Fibroblast of lung (primary cell): ENCODE data around the gene CMSS1. TPM values are rescaled to one million over a fixed set of nuclear protein-coding genes. Genes with fewer than 3 reads are reported as not detected.

Experiments
- DNase-seq, 2 donors: peaks; one replicate each; pipeline versions ENCODE4 v3.0.0 to v3.0.0-alpha.2; 2010; ENCODE audit warnings: low read depth in 2 of 2
- H2AFZ ChIP-seq: 2 replicates; pipeline ENCODE4 v1.5.1; 2012; ENCODE audit warnings: low read length, control low read depth, inconsistent platforms
- H3K27ac ChIP-seq: 2 replicates; pipeline ENCODE4 v1.5.1; 2011; ENCODE audit warnings: low read length, control low read depth; ENCODE audit not compliant: insufficient read depth
- H3K27me3 ChIP-seq: 2 replicates; pipeline ENCODE4 v1.5.1; 2011; ENCODE audit warnings: mild to moderate bottlenecking, low read length; ENCODE audit not compliant: control insufficient read depth, insufficient read depth
- H3K36me3 ChIP-seq: 2 replicates; pipeline ENCODE4 v1.5.1; 2011; ENCODE audit warnings: low read length; ENCODE audit not compliant: control insufficient read depth, insufficient read depth
- H3K4me1 ChIP-seq: 2 replicates; pipeline ENCODE4 v1.5.1; 2011; ENCODE audit warnings: low read length; ENCODE audit not compliant: control insufficient read depth, insufficient read depth; ENCODE audit errors: extremely low read depth
- H3K4me2 ChIP-seq: 2 replicates; pipeline ENCODE4 v1.5.1; 2011; ENCODE audit warnings: low read length, control low read depth; ENCODE audit not compliant: insufficient read depth; ENCODE audit errors: extremely low read depth
- H3K4me3 ChIP-seq, 4 experiments: fragments of 200-600 bp in 1 of 4; sonication (generic) in 1 of 4; replicated peaks in 1 of 4; 2 replicates each; pipeline ENCODE4 v1.5.1; 2011 to 2016; ENCODE audit warnings: low read length in 4 of 4, low read depth in 3 of 4, mild to moderate bottlenecking in 3 of 4, control low read depth in 2 of 4, inconsistent platforms in 1 of 4, mixed read lengths in 1 of 4; ENCODE audit not compliant: insufficient read depth in 1 of 4; ENCODE audit errors: control extremely low read depth in 1 of 4
- H3K79me2 ChIP-seq: 2 replicates; pipeline ENCODE4 v1.5.1; 2012; ENCODE audit warnings: mild to moderate bottlenecking, low read length, inconsistent platforms; ENCODE audit not compliant: control insufficient read depth, insufficient read depth
- H3K9ac ChIP-seq: 2 replicates; pipeline ENCODE4 v1.5.1; 2011; ENCODE audit warnings: mild to moderate bottlenecking, low read length, control low read depth; ENCODE audit not compliant: insufficient read depth
- H3K9me3 ChIP-seq: 2 replicates; pipeline ENCODE4 v1.5.1; 2012; ENCODE audit warnings: low read depth, low read length; ENCODE audit not compliant: control insufficient read depth, insufficient read depth
- H4K20me1 ChIP-seq: 2 replicates; pipeline ENCODE4 v1.5.1; 2011; ENCODE audit warnings: low read length; ENCODE audit not compliant: control insufficient read depth, insufficient read depth; ENCODE audit errors: extremely low read depth
- EZH2 ChIP-seq: IDR thresholded peaks from 2 replicates; pipeline ENCODE4 v1.5.1; 2012; ENCODE audit warnings: low read length, control low read depth, mild to moderate bottlenecking; ENCODE audit errors: missing control alignments
- polyA plus RNA-seq, 2 donors: library from polyadenylated mRNA; depleted of rRNA in 1 of 2; stranded (reverse) in 1 of 2; unstranded in 1 of 2; fragments of >200 nt; gene quantifications; 2 replicates each; pipeline ENCODE4 v1.2.1, GENCODE V29; 2011 to 2012; ENCODE audit warnings: missing spikeins in 1 of 2
- total RNA-seq: library from RNA; depleted of rRNA; stranded (reverse); fragments of >200 nt; gene quantifications from 2 replicates; pipeline ENCODE4 v1.2.1, GENCODE V29; 2014
- TF ChIP-seq, protein P1 (sequence below), 2 donors: IDR thresholded peaks in 1 of 2; conservative IDR thresholded peaks in 1 of 2; 1 replicate in 1 of 2; 2 replicates in 1 of 2; pipeline ENCODE4 v1.5.1; 2011 to 2012; ENCODE audit warnings: low read length in 2 of 2, control low read depth in 1 of 2, inconsistent platforms in 1 of 2, low read depth in 1 of 2, mild to moderate bottlenecking in 1 of 2

CMSS1 gene
- total and polyA plus RNA-seq, 2 donors (not counting 1 experiment from before 2014, with no cell fraction given) = 6.9 to 13.2 TPM

DNA sequence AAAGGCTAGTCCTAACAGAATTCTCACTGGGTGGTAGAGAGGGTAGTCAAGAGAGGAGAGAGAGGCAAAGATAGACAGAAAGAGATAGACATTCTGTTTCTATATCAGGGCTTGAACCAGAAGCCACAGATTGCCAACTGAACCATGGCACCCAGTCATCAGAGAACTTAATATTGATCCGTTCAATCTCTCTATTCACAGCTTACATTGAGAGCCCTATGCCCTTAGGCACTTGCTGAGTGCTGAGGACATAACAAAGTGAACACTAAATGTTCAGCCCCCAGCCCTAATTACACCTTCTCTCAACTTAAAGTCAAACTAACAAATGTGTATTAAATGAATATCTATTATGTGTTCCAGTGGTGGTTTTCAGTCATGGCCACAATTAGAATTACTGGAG lies 172.5 kb downstream of the CMSS1 start:
- Histone ChIP-seq H3K27me3 (no peaks in the 10 kb centered on the region), H3K4me2 (no peak overlapping the region), H3K4me3 (no peak overlapping the region), H3K9me3 (no peaks in the 10 kb centered on the region), H4K20me1 (no peaks in the 10 kb centered on the region), H3K4me1 (no peaks in the 10 kb centered on the region), H2AFZ (no peak overlapping the region), H3K27ac (no peak overlapping the region), H3K36me3 (no peaks in the 10 kb centered on the region), H3K9ac (no peak overlapping the region), H3K79me2 (no peaks in the 10 kb centered on the region)
- DNase-seq = no peak
- TF ChIP-seq, protein P1, sequence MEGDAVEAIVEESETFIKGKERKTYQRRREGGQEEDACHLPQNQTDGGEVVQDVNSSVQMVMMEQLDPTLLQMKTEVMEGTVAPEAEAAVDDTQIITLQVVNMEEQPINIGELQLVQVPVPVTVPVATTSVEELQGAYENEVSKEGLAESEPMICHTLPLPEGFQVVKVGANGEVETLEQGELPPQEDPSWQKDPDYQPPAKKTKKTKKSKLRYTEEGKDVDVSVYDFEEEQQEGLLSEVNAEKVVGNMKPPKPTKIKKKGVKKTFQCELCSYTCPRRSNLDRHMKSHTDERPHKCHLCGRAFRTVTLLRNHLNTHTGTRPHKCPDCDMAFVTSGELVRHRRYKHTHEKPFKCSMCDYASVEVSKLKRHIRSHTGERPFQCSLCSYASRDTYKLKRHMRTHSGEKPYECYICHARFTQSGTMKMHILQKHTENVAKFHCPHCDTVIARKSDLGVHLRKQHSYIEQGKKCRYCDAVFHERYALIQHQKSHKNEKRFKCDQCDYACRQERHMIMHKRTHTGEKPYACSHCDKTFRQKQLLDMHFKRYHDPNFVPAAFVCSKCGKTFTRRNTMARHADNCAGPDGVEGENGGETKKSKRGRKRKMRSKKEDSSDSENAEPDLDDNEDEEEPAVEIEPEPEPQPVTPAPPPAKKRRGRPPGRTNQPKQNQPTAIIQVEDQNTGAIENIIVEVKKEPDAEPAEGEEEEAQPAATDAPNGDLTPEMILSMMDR (conservative IDR thresholded peaks at IDR 0.05 in 1 of 2, IDR thresholded peaks at IDR 0.05 in 1 of 2; ENCODE audit: low read depth in 1 of 2, low read length in 2 of 2) = no peak
- no peak for TF ChIP-seq EZH2

DNA sequence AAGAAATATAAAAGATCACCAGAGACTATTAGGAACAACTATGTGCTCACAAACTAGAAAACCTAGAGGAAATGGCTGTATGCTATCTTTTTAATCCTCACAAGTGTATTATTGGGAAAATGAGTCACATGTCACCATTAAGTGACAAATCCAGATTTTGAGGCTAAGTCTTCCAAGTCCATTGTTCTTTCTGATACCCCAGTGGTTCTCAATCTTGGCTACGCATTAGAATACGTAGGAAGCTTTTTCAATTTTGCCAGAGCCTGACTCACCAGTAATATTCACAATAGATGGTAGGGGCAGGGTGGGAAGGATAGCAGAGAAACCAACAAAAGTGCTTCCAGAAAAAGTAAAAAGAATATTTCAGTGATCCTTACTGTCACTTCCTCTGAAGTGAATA lies 179.6 kb downstream of the CMSS1 start:
- Histone ChIP-seq H3K27ac (no peak overlapping the region), H4K20me1 (no peaks in the 10 kb centered on the region), H3K27me3 (no peaks in the 10 kb centered on the region), H3K79me2 (no peaks in the 10 kb centered on the region), H3K9me3 (no peaks in the 10 kb centered on the region), H3K9ac (no peak overlapping the region), H3K4me1 (no peaks in the 10 kb centered on the region), H3K4me3 (no peak overlapping the region), H2AFZ (no peak overlapping the region), H3K36me3 (no peaks in the 10 kb centered on the region), H3K4me2 (no peak overlapping the region)
- no peak for TF ChIP-seq EZH2
- TF ChIP-seq, protein P1 (conservative IDR thresholded peaks at IDR 0.05 in 1 of 2, IDR thresholded peaks at IDR 0.05 in 1 of 2; ENCODE audit: low read depth in 1 of 2, low read length in 2 of 2) = no peak
- peak in 1 of 2 donors; percentile 81 for DNase-seq

DNA sequence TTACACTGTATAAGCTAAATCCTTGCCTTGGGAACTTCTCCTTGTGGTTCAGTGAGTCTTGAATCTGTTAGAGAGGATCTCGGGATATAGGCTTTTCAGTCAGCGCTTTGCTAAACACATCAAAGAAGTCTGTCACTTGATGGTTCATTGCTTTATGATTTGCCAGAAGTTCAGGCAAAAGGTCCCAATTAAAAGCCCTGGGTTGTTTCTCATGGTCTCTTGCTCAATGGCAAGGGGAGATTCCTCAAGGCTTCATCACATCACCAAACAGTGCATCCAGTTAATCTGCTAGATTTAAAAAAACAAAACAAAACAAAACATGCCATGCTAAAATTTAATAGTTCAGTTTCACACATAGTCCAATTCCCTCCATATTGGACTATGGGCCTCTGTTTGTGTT lies 181.9 kb downstream of the CMSS1 start:
- H3K27me3 ChIP-seq = no peaks in the 10 kb centered on the region
- TF ChIP-seq EZH2 = no peak
- TF ChIP-seq, protein P1 (conservative IDR thresholded peaks at IDR 0.05 in 1 of 2, IDR thresholded peaks at IDR 0.05 in 1 of 2; ENCODE audit: low read depth in 1 of 2, low read length in 2 of 2) = no peak
- H3K27ac ChIP-seq = no peak overlapping the region
- peak in 1 of 2 donors; percentile 11 for DNase-seq
- H3K4me2 ChIP-seq = no peak overlapping the region
- H3K9ac ChIP-seq = no peak overlapping the region
- no peak overlapping the region for H2AFZ ChIP-seq
- H3K4me3 ChIP-seq = no peak overlapping the region
- no peaks in the 10 kb centered on the region for H3K79me2 ChIP-seq
- H3K36me3 ChIP-seq = no peaks in the 10 kb centered on the region
- peaks cover 9% of the 10 kb centered on the region for H3K4me1 ChIP-seq
- no peaks in the 10 kb centered on the region for H3K9me3 ChIP-seq
- no peaks in the 10 kb centered on the region for H4K20me1 ChIP-seq
